HEK293 (cell line): ENCODE data around the gene PRKAG2.
A peak's percentile ranks its signal among the peaks of the same experiment; 100 is the strongest.

Experiments used
- CTCF ChIA-PET: fragments of 350-600 bp; formaldehyde crosslinking; extraction: SDS; loops from one replicate; lab custom pipeline; 2021; ENCODE audit warnings: antibody characterized with exemption; lab: Yijun Ruan, JAX
- POLR2A ChIA-PET: fragments of 300-600 bp; formaldehyde crosslinking; extraction: SDS; loops from one replicate; lab custom pipeline; 2020; ENCODE audit warnings: antibody characterized with exemption, inconsistent platforms; lab: Yijun Ruan, JAX
- H3K27ac ChIP-seq: fragments of 200-500 bp; sonication (Bioruptor generic); 2 replicates; pipeline ENCODE4 v1.5.1; 2014; ENCODE audit warnings: low read depth, low read length, control low read depth, inconsistent platforms; ENCODE audit errors: extremely low read depth
- H3K36me3 ChIP-seq, 2 experiments: fragments of 200-500 bp in 1 of 2; sonication (Bioruptor generic) in 1 of 2; 1 replicate in 1 of 2; 2 replicates in 1 of 2; pipeline ENCODE4 v1.5.1; 2014 to 2017; ENCODE audit warnings: inconsistent platforms in 2 of 2, low read length in 2 of 2; ENCODE audit not compliant: control insufficient read depth in 2 of 2, insufficient read depth in 1 of 2
- H3K4me1 ChIP-seq: fragments of 200-500 bp; sonication (Bioruptor generic); 2 replicates; pipeline ENCODE4 v1.5.1; 2014; ENCODE audit warnings: mild to moderate bottlenecking, low read length, inconsistent platforms; ENCODE audit not compliant: control insufficient read depth, insufficient read depth
- H3K4me3 ChIP-seq: 2 replicates; pipeline ENCODE4 v1.5.1; 2011; ENCODE audit warnings: low read depth, mild to moderate bottlenecking, control low read depth, low read length, moderate library complexity
- H3K9me3 ChIP-seq: fragments of 200-500 bp; sonication (Bioruptor generic); 2 replicates; pipeline ENCODE4 v1.5.1; 2014; ENCODE audit warnings: low read depth, low read length, inconsistent platforms; ENCODE audit not compliant: control insufficient read depth, insufficient read depth
- AEBP2 ChIP-seq: fragments of 450-650 bp; formaldehyde crosslinking; IDR thresholded peaks from 2 replicates; pipeline ENCODE4 v1.5.1; 2016; ENCODE audit warnings: missing biosample characterization, missing genetic modification characterization, borderline replicate concordance
- EGR2 ChIP-seq: fragments of 450-650 bp; formaldehyde crosslinking; IDR thresholded peaks from 2 replicates; pipeline ENCODE4 v1.5.1; 2016; ENCODE audit warnings: low read depth, missing biosample characterization, missing genetic modification characterization
- GFI1B ChIP-seq: fragments of 450-650 bp; formaldehyde crosslinking; IDR thresholded peaks from 2 replicates; pipeline ENCODE4 v1.5.1; 2016; ENCODE audit warnings: missing biosample characterization, missing genetic modification characterization
- GLI4 ChIP-seq: fragments of 450-650 bp; formaldehyde crosslinking; IDR thresholded peaks from 2 replicates; pipeline ENCODE4 v1.5.1; 2016; ENCODE audit warnings: missing biosample characterization, missing genetic modification characterization
- GLIS1 ChIP-seq: fragments of 450-650 bp; formaldehyde crosslinking; IDR thresholded peaks from 2 replicates; pipeline ENCODE4 v1.5.1; 2016; ENCODE audit warnings: missing biosample characterization, missing genetic modification characterization
- HOXC10 ChIP-seq: sonication (generic); formaldehyde crosslinking; IDR thresholded peaks from 2 replicates; pipeline ENCODE4 v1.8.1; 2023; ENCODE audit warnings: mild to moderate bottlenecking, missing genetic modification reagents
- IKZF3 ChIP-seq: fragments of 450-650 bp; IDR thresholded peaks from 2 replicates; pipeline ENCODE4 v1.5.0; 2018; ENCODE audit warnings: missing biosample characterization, mild to moderate bottlenecking, missing genetic modification characterization, moderate library complexity
- KLF8 ChIP-seq: fragments of 450-650 bp; formaldehyde crosslinking; IDR thresholded peaks from 2 replicates; pipeline ENCODE4 v1.5.1; 2016; ENCODE audit warnings: missing biosample characterization, missing genetic modification characterization
- MEIS1 ChIP-seq: sonication (generic); formaldehyde crosslinking; IDR thresholded peaks from 2 replicates; pipeline ENCODE4 v1.8.1; 2022; ENCODE audit warnings: missing genetic modification reagents, mild to moderate bottlenecking, borderline replicate concordance
- SCRT2 ChIP-seq: fragments of 450-650 bp; formaldehyde crosslinking; IDR thresholded peaks from 2 replicates; pipeline ENCODE4 v1.5.1; 2016; ENCODE audit warnings: missing biosample characterization, missing genetic modification characterization
- SP7 ChIP-seq: fragments of 450-650 bp; formaldehyde crosslinking; IDR thresholded peaks from 2 replicates; pipeline ENCODE4 v1.5.1; 2016; ENCODE audit warnings: missing biosample characterization, missing genetic modification characterization
- WT1 ChIP-seq: fragments of 450-650 bp; formaldehyde crosslinking; IDR thresholded peaks from 2 replicates; pipeline ENCODE4 v1.5.1; 2016; ENCODE audit warnings: missing biosample characterization, missing genetic modification characterization
- ZBTB20 ChIP-seq: fragments of 450-650 bp; formaldehyde crosslinking; IDR thresholded peaks from 2 replicates; pipeline ENCODE4 v1.5.1; 2016; ENCODE audit warnings: missing biosample characterization, missing genetic modification characterization
- ZBTB26 ChIP-seq: fragments of 450-650 bp; formaldehyde crosslinking; optimal IDR thresholded peaks from 2 replicates; pipeline ENCODE3; 2016; ENCODE audit warnings: missing biosample characterization, mild to moderate bottlenecking, missing genetic modification characterization
- ZBTB48 ChIP-seq: fragments of 450-650 bp; formaldehyde crosslinking; IDR thresholded peaks from 2 replicates; pipeline ENCODE4 v1.5.1; 2016; ENCODE audit warnings: missing biosample characterization, missing genetic modification characterization
- ZBTB7A ChIP-seq: fragments of 450-650 bp; formaldehyde crosslinking; IDR thresholded peaks from 2 replicates; pipeline ENCODE4 v1.5.1; 2016; ENCODE audit warnings: low read depth, missing biosample characterization, missing genetic modification characterization
- ZFP37 ChIP-seq: fragments of 450-650 bp; formaldehyde crosslinking; IDR thresholded peaks from 2 replicates; pipeline ENCODE4 v1.5.1; 2016; ENCODE audit warnings: missing biosample characterization, missing genetic modification characterization
- ZFP69B ChIP-seq: fragments of 450-650 bp; formaldehyde crosslinking; IDR thresholded peaks from 2 replicates; pipeline ENCODE4 v1.5.1; 2016; ENCODE audit warnings: missing biosample characterization, missing genetic modification characterization
- ZNF121 ChIP-seq: fragments of 450-650 bp; formaldehyde crosslinking; IDR thresholded peaks from 2 replicates; pipeline ENCODE4 v1.5.1; 2016; ENCODE audit warnings: missing biosample characterization, missing genetic modification characterization
- ZNF184 ChIP-seq: fragments of 450-650 bp; IDR thresholded peaks from 2 replicates; pipeline ENCODE4 v1.5.1; 2018; ENCODE audit warnings: missing biosample characterization, mild to moderate bottlenecking, missing genetic modification characterization
- ZNF221 ChIP-seq: fragments of 450-650 bp; formaldehyde crosslinking; IDR thresholded peaks from 2 replicates; pipeline ENCODE4 v1.5.1; 2017; ENCODE audit warnings: missing biosample characterization, missing genetic modification characterization, borderline replicate concordance
- ZNF274 ChIP-seq, 2 experiments: fragments of 200-500 bp in 1 of 2; fragments of 450-650 bp in 1 of 2; sonication (Bioruptor generic) in 1 of 2; formaldehyde crosslinking in 1 of 2; IDR thresholded peaks; 2 replicates each; pipeline versions ENCODE4 v1.5.1 to v1.6.1; 2014 to 2016; ENCODE audit warnings: borderline replicate concordance in 1 of 2, inconsistent platforms in 1 of 2, low read length in 1 of 2, missing biosample characterization in 1 of 2, missing genetic modification characterization in 1 of 2
- ZNF335 ChIP-seq: fragments of 450-650 bp; formaldehyde crosslinking; conservative IDR thresholded peaks from 2 replicates; pipeline ENCODE4 v1.5.1; 2016; ENCODE audit warnings: missing biosample characterization, missing genetic modification characterization
- ZNF341 ChIP-seq: fragments of 450-650 bp; formaldehyde crosslinking; IDR thresholded peaks from 2 replicates; pipeline ENCODE4; 2016; ENCODE audit warnings: low read depth, missing biosample characterization, missing genetic modification characterization
- ZNF350 ChIP-seq: fragments of 450-650 bp; formaldehyde crosslinking; IDR thresholded peaks from 2 replicates; pipeline ENCODE4 v1.5.0; 2017; ENCODE audit warnings: missing biosample characterization, mild to moderate bottlenecking, missing genetic modification characterization
- ZNF366 ChIP-seq: fragments of 450-650 bp; formaldehyde crosslinking; conservative IDR thresholded peaks from 2 replicates; pipeline ENCODE4 v1.5.1; 2016; ENCODE audit warnings: missing biosample characterization, missing genetic modification characterization
- ZNF416 ChIP-seq: fragments of 450-650 bp; formaldehyde crosslinking; IDR thresholded peaks from 2 replicates; pipeline ENCODE4 v1.5.1; 2016; ENCODE audit warnings: missing biosample characterization, missing genetic modification characterization
- ZNF423 ChIP-seq: fragments of 450-650 bp; formaldehyde crosslinking; IDR thresholded peaks from 2 replicates; pipeline ENCODE4 v1.5.1; 2016; ENCODE audit warnings: missing biosample characterization, missing genetic modification characterization
- ZNF433 ChIP-seq: fragments of 450-650 bp; formaldehyde crosslinking; IDR thresholded peaks from 2 replicates; pipeline ENCODE4 v1.5.1; 2016; ENCODE audit warnings: missing biosample characterization, missing genetic modification characterization, low read depth
- ZNF501 ChIP-seq: fragments of 450-650 bp; formaldehyde crosslinking; IDR thresholded peaks from 2 replicates; pipeline ENCODE4 v1.5.1; 2016; ENCODE audit warnings: missing biosample characterization, missing genetic modification characterization
- ZNF521 ChIP-seq: fragments of 450-650 bp; formaldehyde crosslinking; IDR thresholded peaks from 2 replicates; pipeline ENCODE4 v1.5.1; 2017; ENCODE audit warnings: missing biosample characterization, mild to moderate bottlenecking, missing genetic modification characterization
- ZNF544 ChIP-seq: fragments of 450-650 bp; formaldehyde crosslinking; IDR thresholded peaks from 2 replicates; pipeline ENCODE4 v1.5.0; 2017; ENCODE audit warnings: missing biosample characterization, missing genetic modification characterization
- ZNF580 ChIP-seq: fragments of 450-650 bp; formaldehyde crosslinking; IDR thresholded peaks from 2 replicates; pipeline ENCODE4 v1.5.1; 2016; ENCODE audit warnings: missing biosample characterization, missing genetic modification characterization
- ZNF600 ChIP-seq: fragments of 450-650 bp; formaldehyde crosslinking; IDR thresholded peaks from 2 replicates; pipeline ENCODE4 v1.5.1; 2016; ENCODE audit warnings: missing biosample characterization, missing genetic modification characterization
- ZNF624 ChIP-seq: fragments of 450-650 bp; formaldehyde crosslinking; IDR thresholded peaks from 2 replicates; pipeline ENCODE4 v1.5.1; 2017; ENCODE audit warnings: missing biosample characterization, missing genetic modification characterization
- ZNF639 ChIP-seq: fragments of 450-650 bp; formaldehyde crosslinking; IDR thresholded peaks from 2 replicates; pipeline ENCODE4 v1.5.1; 2016; ENCODE audit warnings: missing biosample characterization, missing genetic modification characterization
- ZNF792 ChIP-seq: fragments of 450-650 bp; formaldehyde crosslinking; IDR thresholded peaks from 2 replicates; pipeline ENCODE4 v1.5.1; 2016; ENCODE audit warnings: missing biosample characterization, missing genetic modification characterization
- ZSCAN23 ChIP-seq: fragments of 450-650 bp; formaldehyde crosslinking; IDR thresholded peaks from 2 replicates; pipeline ENCODE4 v1.5.1; 2016; ENCODE audit warnings: missing biosample characterization, missing genetic modification characterization

The PRKAG2 gene

GRCh38 chr7:151551820-151552219 is 325.1 kb downstream of the PRKAG2 start:
- POLR2A ChIA-PET, result interaction anchor here (0.6 to 1.0 kb wide), 2 partner anchors 13 to 24 kb away, joined by 3 to 7 read pairs; no protein-coding TSS in a partner anchor
- H3K27ac ChIP-seq, result no peak overlapping the region
- CTCF ChIA-PET, result interaction anchor here (0.6 to 0.7 kb wide), 2 partner anchors 29 to 146 kb away, joined by 3 to 6 read pairs; no protein-coding TSS in a partner anchor
- TF ChIP-seq ZNF221 (tag by site-specific recombination), result no peak
- no peak for TF ChIP-seq GLI4 (tag by site-specific recombination)
- TF ChIP-seq SP7 (tag by site-specific recombination), result peak; percentile 65
- TF ChIP-seq ZNF544 (tag by site-specific recombination), result no peak
- TF ChIP-seq ZBTB20, result no peak
- no peak for TF ChIP-seq ZNF121 (tag by site-specific recombination)
- no peak for TF ChIP-seq ZNF423
- no peak for TF ChIP-seq ZNF416 (tag by site-specific recombination)
- TF ChIP-seq ZNF521 (tag by site-specific recombination), result no peak
- TF ChIP-seq AEBP2 (tag by site-specific recombination), result no peak
- TF ChIP-seq HOXC10 (CRISPR knock-in tag), result no peak
- peak; percentile 48 for TF ChIP-seq ZNF335
- TF ChIP-seq EGR2 (tag by site-specific recombination), result no peak
- TF ChIP-seq ZBTB7A (tag by site-specific recombination), result no peak
- peak; percentile 28; the same call in 1 of the 2 replicates for TF ChIP-seq WT1 (tag by site-specific recombination)
- peak; percentile 93 for TF ChIP-seq GFI1B (tag by site-specific recombination)
- no peak for TF ChIP-seq ZNF433 (tag by site-specific recombination)
- no peak for TF ChIP-seq ZNF624 (tag by site-specific recombination)
- TF ChIP-seq ZNF580 (tag by site-specific recombination), result no peak
- no peak for TF ChIP-seq ZFP37 (tag by site-specific recombination)
- TF ChIP-seq ZNF501 (tag by site-specific recombination), result no peak
- TF ChIP-seq ZNF792 (tag by site-specific recombination), result no peak
- no peak for TF ChIP-seq ZSCAN23 (tag by site-specific recombination)
- no peak for TF ChIP-seq ZNF341 (tag by site-specific recombination)
- no peak for TF ChIP-seq ZNF639 (tag by site-specific recombination)
- TF ChIP-seq KLF8 (tag by site-specific recombination), result no peak
- TF ChIP-seq ZNF350 (tag by site-specific recombination), result no peak
- no peak for TF ChIP-seq IKZF3 (tag by site-specific recombination)
- TF ChIP-seq MEIS1, result no peak
- TF ChIP-seq ZFP69B (tag by site-specific recombination), result no peak
- peak; percentile 89 for TF ChIP-seq GLIS1
- peak; percentile 92 for TF ChIP-seq ZBTB48 (tag by site-specific recombination)
- 0 out of 2 replicates have a peak, but pooled peaks have one; percentile 46 for TF ChIP-seq ZNF184 (tag by site-specific recombination)
- TF ChIP-seq ZNF274 (IDR thresholded peaks at IDR 0.05; ENCODE audit: low read length), result no peak
- no peak for TF ChIP-seq ZNF274 (tag by site-specific recombination; IDR thresholded peaks at IDR 0.05; ENCODE audit: borderline replicate concordance)
- 0 out of 2 replicates have a peak, but pooled peaks have one; percentile 21 for TF ChIP-seq ZNF366
- TF ChIP-seq ZBTB26 (tag by site-specific recombination), result no peak
- TF ChIP-seq ZNF600 (tag by site-specific recombination), result peak; percentile 31; the same call in 1 of the 2 replicates
- TF ChIP-seq SCRT2 (tag by site-specific recombination), result no peak

More at GRCh38 chr7:151551820-151552219, 325.1 kb downstream of the PRKAG2 start:
- Histone ChIP-seq H3K9me3 (no peaks in the 10 kb centered on the region), H3K4me1 (no peaks in the 10 kb centered on the region), H3K36me3 (peaks cover 0 to 3% of the 10 kb centered on the region in 2 experiments; a peak in 1 of 3 replicates), H3K4me3 (no peak overlapping the region)
